Measurements from ENCODE around the gene IGF2BP3.
A peak's percentile ranks its signal among the peaks of the same experiment; 100 is the strongest.
"Not testable (repeated sequence)": the region's sequence is repeated elsewhere in the genome, so short reads cannot be mapped to it uniquely, and the experiment has no call there.

The IGF2BP3 gene

GRCh38 chr7:23315366-23315765 is 154.9 kb downstream of the IGF2BP3 start:
- Histone ChIP-seq H3K4me3 (ENCODE audit: low read depth, low read length) (no peak overlapping the region), H3K9ac (ENCODE audit: low read depth, low read length) (no peak overlapping the region), H3K27ac (ENCODE audit: low read depth, low read length) (no peak overlapping the region), H3K4me1 (ENCODE audit: control insufficient read depth, insufficient read depth, low read length) (no peaks in the 10 kb centered on the region), H3K9me3 (ENCODE audit: control insufficient read depth, insufficient read depth, low read length) (no peaks in the 10 kb centered on the region), H3K36me3 (ENCODE audit: control insufficient read depth, insufficient read depth, low read length) (peaks cover 97% of the 10 kb centered on the region), H3K27me3 (ENCODE audit: control insufficient read depth, insufficient read depth, low read length) (no peaks in the 10 kb centered on the region)

- H3K27me3 ChIP-seq (ENCODE audit: control insufficient read depth, insufficient read depth, low read length); H3K9ac ChIP-seq (ENCODE audit: low read depth, low read length); H3K9me3 ChIP-seq (ENCODE audit: control insufficient read depth, insufficient read depth, low read length); H3K4me3 ChIP-seq (ENCODE audit: low read depth, low read length); H3K27ac ChIP-seq (ENCODE audit: low read depth, low read length); H3K4me1 ChIP-seq (ENCODE audit: control insufficient read depth, insufficient read depth, low read length): not testable (repeated sequence)
- peaks cover 97% of the 10 kb centered on the region for H3K36me3 ChIP-seq (ENCODE audit: control insufficient read depth, insufficient read depth, low read length)
Measured at GRCh38 chr7:23312141-23312540, 158.2 kb downstream of the IGF2BP3 start.

- Histone ChIP-seq H3K4me1 (ENCODE audit: control insufficient read depth, insufficient read depth, low read length) (no peaks in the 10 kb centered on the region), H3K27ac (ENCODE audit: low read depth, low read length) (no peak overlapping the region), H3K9me3 (ENCODE audit: control insufficient read depth, insufficient read depth, low read length) (no peaks in the 10 kb centered on the region), H3K4me3 (ENCODE audit: low read depth, low read length) (no peak overlapping the region), H3K36me3 (ENCODE audit: control insufficient read depth, insufficient read depth, low read length) (peaks cover 83% of the 10 kb centered on the region), H3K27me3 (ENCODE audit: control insufficient read depth, insufficient read depth, low read length) (no peaks in the 10 kb centered on the region), H3K9ac (ENCODE audit: low read depth, low read length) (no peak overlapping the region)
Measured at GRCh38 chr7:23308754-23309153, 161.5 kb downstream of the IGF2BP3 start.

GRCh38 chr7:23306936-23307521 is 163.3 kb downstream of the IGF2BP3 start:
- Histone ChIP-seq H3K4me1 (ENCODE audit: control insufficient read depth, insufficient read depth, low read length) (no peaks in the 10 kb centered on the region), H3K27me3 (ENCODE audit: control insufficient read depth, insufficient read depth, low read length) (no peaks in the 10 kb centered on the region), H3K36me3 (ENCODE audit: control insufficient read depth, insufficient read depth, low read length) (peaks cover 74% of the 10 kb centered on the region), H3K27ac (ENCODE audit: low read depth, low read length) (no peak overlapping the region), H3K9me3 (ENCODE audit: control insufficient read depth, insufficient read depth, low read length) (no peaks in the 10 kb centered on the region), H3K9ac (ENCODE audit: low read depth, low read length) (no peak overlapping the region), H3K4me3 (ENCODE audit: low read depth, low read length) (no peak overlapping the region)

GRCh38 chr7:23299770-23300300 is 170.5 kb downstream of the IGF2BP3 start:
- peaks cover 9% of the 10 kb centered on the region for H3K4me1 ChIP-seq (ENCODE audit: control insufficient read depth, insufficient read depth, low read length)
- H3K27ac ChIP-seq (ENCODE audit: low read depth, low read length), result peak overlapping the region; percentile 80
- peak overlapping the region; percentile 82 for H3K9ac ChIP-seq (ENCODE audit: low read depth, low read length)
- H3K36me3 ChIP-seq (ENCODE audit: control insufficient read depth, insufficient read depth, low read length), result peaks cover 23% of the 10 kb centered on the region
- H3K27me3 ChIP-seq (ENCODE audit: control insufficient read depth, insufficient read depth, low read length), result no peaks in the 10 kb centered on the region
- no peaks in the 10 kb centered on the region for H3K9me3 ChIP-seq (ENCODE audit: control insufficient read depth, insufficient read depth, low read length)
- H3K4me3 ChIP-seq (ENCODE audit: low read depth, low read length), result peak overlapping the region; percentile 95

GRCh38 chr7:23298885-23299769 is 171.2 kb downstream of the IGF2BP3 start, which contains the start of gene MALSU1:
MALSU1 (plus strand) TSS chr7:23299339; CDS start chr7:23299353, 14 bp downstream.
- H3K4me3 ChIP-seq (ENCODE audit: low read depth, low read length), result peak within 1 kb of the TSS; percentile 95
- H3K27me3 ChIP-seq (ENCODE audit: control insufficient read depth, insufficient read depth, low read length), result no peaks in the 10 kb centered on the region
- H3K4me1 ChIP-seq (ENCODE audit: control insufficient read depth, insufficient read depth, low read length), result peaks cover 9% of the 10 kb centered on the region
- H3K27ac ChIP-seq (ENCODE audit: low read depth, low read length), result peak within 1 kb of the TSS; percentile 80
- H3K36me3 ChIP-seq (ENCODE audit: control insufficient read depth, insufficient read depth, low read length), result peaks cover 18% of the 10 kb centered on the region
- H3K9ac ChIP-seq (ENCODE audit: low read depth, low read length), result peak within 1 kb of the TSS; percentile 82
- no peaks in the 10 kb centered on the region for H3K9me3 ChIP-seq (ENCODE audit: control insufficient read depth, insufficient read depth, low read length)

GRCh38 chr7:23298141-23298881 is 172.0 kb downstream of the IGF2BP3 start:
- Histone ChIP-seq H3K9me3 (ENCODE audit: control insufficient read depth, insufficient read depth, low read length) (no peaks in the 10 kb centered on the region), H3K4me1 (ENCODE audit: control insufficient read depth, insufficient read depth, low read length) (peaks cover 9% of the 10 kb centered on the region), H3K9ac (ENCODE audit: low read depth, low read length) (no peak overlapping the region), H3K27me3 (ENCODE audit: control insufficient read depth, insufficient read depth, low read length) (no peaks in the 10 kb centered on the region), H3K27ac (ENCODE audit: low read depth, low read length) (no peak overlapping the region), H3K36me3 (ENCODE audit: control insufficient read depth, insufficient read depth, low read length) (peaks cover 17% of the 10 kb centered on the region), H3K4me3 (ENCODE audit: low read depth, low read length) (peak overlapping the region; percentile 95)

GRCh38 chr7:23295401-23295697 is 174.9 kb downstream of the IGF2BP3 start:
- peaks cover 5% of the 10 kb centered on the region for H3K4me1 ChIP-seq (ENCODE audit: control insufficient read depth, insufficient read depth, low read length)
- H3K4me3 ChIP-seq (ENCODE audit: low read depth, low read length), result no peak overlapping the region
- no peak overlapping the region for H3K9ac ChIP-seq (ENCODE audit: low read depth, low read length)
- no peaks in the 10 kb centered on the region for H3K36me3 ChIP-seq (ENCODE audit: control insufficient read depth, insufficient read depth, low read length)
- no peaks in the 10 kb centered on the region for H3K27me3 ChIP-seq (ENCODE audit: control insufficient read depth, insufficient read depth, low read length)
- H3K27ac ChIP-seq (ENCODE audit: low read depth, low read length), result no peak overlapping the region
- no peaks in the 10 kb centered on the region for H3K9me3 ChIP-seq (ENCODE audit: control insufficient read depth, insufficient read depth, low read length)

GRCh38 chr7:23294549-23295400 is 175.5 kb downstream of the IGF2BP3 start:
- H3K9ac ChIP-seq (ENCODE audit: low read depth, low read length), result no peak overlapping the region
- H3K4me3 ChIP-seq (ENCODE audit: low read depth, low read length), result no peak overlapping the region
- no peaks in the 10 kb centered on the region for H3K9me3 ChIP-seq (ENCODE audit: control insufficient read depth, insufficient read depth, low read length)
- H3K27me3 ChIP-seq (ENCODE audit: control insufficient read depth, insufficient read depth, low read length), result no peaks in the 10 kb centered on the region
- H3K4me1 ChIP-seq (ENCODE audit: control insufficient read depth, insufficient read depth, low read length), result 0 out of 2 replicates have a peak, but pooled peaks cover 2% of the 10 kb centered on the region
- H3K36me3 ChIP-seq (ENCODE audit: control insufficient read depth, insufficient read depth, low read length), result no peaks in the 10 kb centered on the region
- H3K27ac ChIP-seq (ENCODE audit: low read depth, low read length), result no peak overlapping the region

- no peak overlapping the region for H3K4me3 ChIP-seq (ENCODE audit: low read depth, low read length)
- H3K9ac ChIP-seq (ENCODE audit: low read depth, low read length), result no peak overlapping the region
- no peaks in the 10 kb centered on the region for H3K36me3 ChIP-seq (ENCODE audit: control insufficient read depth, insufficient read depth, low read length)
- H3K27me3 ChIP-seq (ENCODE audit: control insufficient read depth, insufficient read depth, low read length), result no peaks in the 10 kb centered on the region
- H3K27ac ChIP-seq (ENCODE audit: low read depth, low read length), result no peak overlapping the region
- no peaks in the 10 kb centered on the region for H3K9me3 ChIP-seq (ENCODE audit: control insufficient read depth, insufficient read depth, low read length)
- no peaks in the 10 kb centered on the region for H3K4me1 ChIP-seq (ENCODE audit: control insufficient read depth, insufficient read depth, low read length)
Measured at GRCh38 chr7:23293500-23294073, 176.7 kb downstream of the IGF2BP3 start.

All from HUES48 (cell line).